B cell (primary cell): ENCODE results near the gene PLEKHG4B. TPM values are rescaled to one million over a fixed set of nuclear protein-coding genes. Genes with fewer than 3 reads are reported as not detected.

Experiments
- ATAC-seq: fragments of 200-7000 bp; cut with Tn5 transposase; one replicate; pipeline ENCODE4 v1.10.0; 2021; ENCODE audit warnings: low read depth, mild to moderate bottlenecking, moderate number of reproducible peaks, moderate library complexity
- CTCF ChIA-PET: fragments of 350-600 bp; sonication (Branson Sonifier 250); formaldehyde crosslinking; loops from one replicate; lab custom pipeline; 2021; ENCODE audit warnings: antibody characterized with exemption, inconsistent platforms; lab: Charles Lee
- POLR2A ChIA-PET: fragments of 350-600 bp; sonication (Branson Sonifier 250); formaldehyde crosslinking; loops from one replicate; lab custom pipeline; 2021; ENCODE audit warnings: antibody characterized with exemption; lab: Charles Lee
- DNase-seq: peaks from one replicate; pipeline ENCODE4 v3.0.0; 2013
- H2AFZ ChIP-seq: 2 replicates; pipeline ENCODE4 v1.6.1; 2012; ENCODE audit warnings: mild to moderate bottlenecking, low read depth, low read length; ENCODE audit not compliant: insufficient read depth, poor library complexity, severe bottlenecking
- H3K27ac ChIP-seq, 2 donors: 1 replicate in 1 of 2; 2 replicates in 1 of 2; pipeline ENCODE4 v1.5.1; 2012 to 2013; ENCODE audit warnings: low read length in 2 of 2, mild to moderate bottlenecking in 2 of 2, moderate library complexity in 1 of 2
- H3K27me3 ChIP-seq, 4 experiments: fragments of 200-600 bp in 1 of 4; sonication (generic) in 1 of 4; replicated peaks in 1 of 4; 1 replicate in 2 of 4; 2 replicates in 2 of 4; pipeline versions ENCODE4 v1.6.1 to v1.7.0; 2013 to 2016; ENCODE audit warnings: low read length in 3 of 4, mild to moderate bottlenecking in 2 of 4, mixed read lengths in 1 of 4, moderate library complexity in 1 of 4; ENCODE audit not compliant: insufficient read depth in 4 of 4, control insufficient read depth in 3 of 4; ENCODE audit errors: control extremely low read depth in 1 of 4
- H3K36me3 ChIP-seq, 2 experiments: replicated peaks in 1 of 2; 1 replicate in 1 of 2; 2 replicates in 1 of 2; pipeline versions ENCODE4 v1.6.1 to v1.7.1; 2013; ENCODE audit warnings: low read length in 1 of 2; ENCODE audit not compliant: insufficient read depth in 2 of 2, control insufficient read depth in 1 of 2; ENCODE audit errors: control extremely low read depth in 1 of 2, extremely low read depth in 1 of 2
- H3K4me1 ChIP-seq, 2 donors: fragments of 200-600 bp in 1 of 2; sonication (generic) in 1 of 2; 1 replicate in 1 of 2; 2 replicates in 1 of 2; pipeline versions ENCODE4 v1.5.1 to v1.6.1; 2013 to 2017; ENCODE audit warnings: low read length in 2 of 2; ENCODE audit not compliant: control insufficient read depth in 2 of 2, insufficient read depth in 2 of 2
- H3K4me2 ChIP-seq: replicated peaks from 2 replicates; pipeline ENCODE3; 2012; ENCODE audit warnings: mild to moderate bottlenecking, low read depth, low read length; ENCODE audit not compliant: poor library complexity, severe bottlenecking
- H3K4me3 ChIP-seq, 5 experiments: fragments of 200-600 bp in 1 of 5; sonication (generic) in 1 of 5; 1 replicate in 3 of 5; 2 replicates in 2 of 5; pipeline versions ENCODE4 v1.5.1 to v1.7.0; 2011 to 2016; ENCODE audit warnings: low read length in 4 of 5, mild to moderate bottlenecking in 4 of 5, low read depth in 2 of 5, control low read depth in 1 of 5, moderate library complexity in 1 of 5; ENCODE audit not compliant: insufficient read depth in 1 of 5; ENCODE audit errors: control extremely low read depth in 1 of 5, extremely low read depth in 1 of 5
- H3K79me2 ChIP-seq: fragments of 200-600 bp; sonication (generic); one replicate; pipeline ENCODE4 v1.6.0; 2016; ENCODE audit warnings: low read length; ENCODE audit not compliant: control insufficient read depth, insufficient read depth
- H3K9ac ChIP-seq: fragments of 200-600 bp; sonication (generic); 2 replicates; pipeline ENCODE4 v1.6.1; 2017; ENCODE audit warnings: mild to moderate bottlenecking, low read length, moderate library complexity
- H3K9me3 ChIP-seq, 3 donors: one replicate each; pipeline versions ENCODE4 v1.6.1 to v1.7.1; 2013; ENCODE audit warnings: low read length in 2 of 3; ENCODE audit not compliant: control insufficient read depth in 2 of 3, insufficient read depth in 1 of 3; ENCODE audit errors: control extremely low read depth in 1 of 3
- H4K20me1 ChIP-seq: 2 replicates; pipeline ENCODE4 v1.6.0; 2012; ENCODE audit warnings: mild to moderate bottlenecking, low read length; ENCODE audit not compliant: insufficient read depth, control insufficient read depth, poor library complexity, severe bottlenecking
- H3K27ac Mint-ChIP-seq: one replicate; pipeline ENCODE4 v1.8.0; 2021; ENCODE audit warnings: mixed read lengths
- H3K27me3 Mint-ChIP-seq: one replicate; pipeline ENCODE4 v1.8.0; 2021; ENCODE audit warnings: mixed read lengths
- H3K4me1 Mint-ChIP-seq: one replicate; pipeline ENCODE4 v1.8.0; 2021; ENCODE audit warnings: mixed read lengths
- H3K4me3 Mint-ChIP-seq: one replicate; pipeline ENCODE4 v1.8.0; 2021; ENCODE audit warnings: mixed read lengths
- H3K9me3 Mint-ChIP-seq: one replicate; pipeline ENCODE4 v1.8.0; 2022; ENCODE audit warnings: mixed read lengths; ENCODE audit not compliant: insufficient read depth
- EZH2 ChIP-seq: IDR thresholded peaks from 2 replicates; pipeline ENCODE4 v1.6.1; 2012; ENCODE audit warnings: borderline replicate concordance, low read depth, mild to moderate bottlenecking, moderate library complexity, low read length; ENCODE audit not compliant: insufficient read depth, poor library complexity, severe bottlenecking
- WGBS: methylation state at CpG from one replicate; pipeline ENCODE4 v1.1.5; 2013; ENCODE audit warnings: missing lambda C conversion rate; ENCODE audit not compliant: insufficient coverage; 5-methylcytosine and 5-hydroxymethylcytosine counted together
- intact Hi-C: fragments of 100-400 bp; cut with micrococcal nuclease; formaldehyde crosslinking; loops from one replicate; pipeline ENCODE4 v1.10.0; 2022
- polyA plus RNA-seq: library from polyadenylated mRNA; depleted of rRNA; stranded (reverse); fragments of >200 nt; gene quantifications from 2 replicates; pipeline ENCODE4 v1.2.3, GENCODE V29; 2012
- total RNA-seq, 2 donors: library from RNA; stranded (reverse); fragments of 120-200 nt in 1 of 2; gene quantifications; 1 replicate in 1 of 2; 2 replicates in 1 of 2; pipeline versions ENCODE4 v1.2.3 to v1.2.4, GENCODE V29; 2013 to 2022
- TF ChIP-seq, protein P1 (sequence below): fragments of 200-600 bp; IDR thresholded peaks from one replicate; pipeline ENCODE4 v1.8.0; 2022; ENCODE audit warnings: antibody characterized with exemption, mild to moderate bottlenecking

Gene PLEKHG4B
- total and polyA plus RNA-seq, 2 donors (not counting 1 experiment from before 2014, with no cell fraction given), result not detected

DNA sequence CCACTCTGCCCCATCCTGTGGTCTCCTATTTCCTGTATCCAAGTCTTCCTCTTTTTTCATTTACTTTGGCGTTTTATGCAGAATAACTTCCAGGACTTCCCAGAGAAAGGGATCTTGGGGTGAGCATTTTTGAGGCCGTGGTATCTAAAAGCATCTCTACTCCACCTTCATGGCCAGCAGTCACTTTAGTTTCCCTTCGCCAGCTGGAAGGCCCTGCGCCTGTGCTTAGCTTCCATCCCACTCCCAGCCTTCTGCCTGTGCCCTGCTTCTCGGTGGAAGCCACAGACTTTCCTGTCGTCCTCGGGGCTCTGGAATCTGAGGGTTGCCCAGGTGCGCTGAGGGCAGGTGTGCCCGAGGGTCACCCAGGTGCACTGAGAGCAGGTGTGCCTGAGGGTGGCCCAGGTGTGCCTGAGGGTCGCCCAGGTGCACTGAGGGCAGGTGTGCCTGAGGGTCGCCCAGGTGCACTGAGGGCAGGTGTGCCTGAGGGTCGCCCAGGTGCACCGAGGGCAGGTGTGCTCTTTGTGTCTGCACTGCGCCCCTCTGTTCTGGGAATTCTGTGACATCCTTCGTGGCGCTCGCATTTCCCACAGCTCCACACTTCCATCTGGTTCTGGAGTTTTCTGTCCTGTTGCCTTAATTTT lies 67.0 kb downstream of the PLEKHG4B start:
- ATAC-seq (no peak), DNase-seq (no peak)
- no peaks in the 10 kb centered on the region for H3K79me2 ChIP-seq
- H3K4me1 ChIP-seq, result no peaks in the 10 kb centered on the region
- TF ChIP-seq, protein P1, sequence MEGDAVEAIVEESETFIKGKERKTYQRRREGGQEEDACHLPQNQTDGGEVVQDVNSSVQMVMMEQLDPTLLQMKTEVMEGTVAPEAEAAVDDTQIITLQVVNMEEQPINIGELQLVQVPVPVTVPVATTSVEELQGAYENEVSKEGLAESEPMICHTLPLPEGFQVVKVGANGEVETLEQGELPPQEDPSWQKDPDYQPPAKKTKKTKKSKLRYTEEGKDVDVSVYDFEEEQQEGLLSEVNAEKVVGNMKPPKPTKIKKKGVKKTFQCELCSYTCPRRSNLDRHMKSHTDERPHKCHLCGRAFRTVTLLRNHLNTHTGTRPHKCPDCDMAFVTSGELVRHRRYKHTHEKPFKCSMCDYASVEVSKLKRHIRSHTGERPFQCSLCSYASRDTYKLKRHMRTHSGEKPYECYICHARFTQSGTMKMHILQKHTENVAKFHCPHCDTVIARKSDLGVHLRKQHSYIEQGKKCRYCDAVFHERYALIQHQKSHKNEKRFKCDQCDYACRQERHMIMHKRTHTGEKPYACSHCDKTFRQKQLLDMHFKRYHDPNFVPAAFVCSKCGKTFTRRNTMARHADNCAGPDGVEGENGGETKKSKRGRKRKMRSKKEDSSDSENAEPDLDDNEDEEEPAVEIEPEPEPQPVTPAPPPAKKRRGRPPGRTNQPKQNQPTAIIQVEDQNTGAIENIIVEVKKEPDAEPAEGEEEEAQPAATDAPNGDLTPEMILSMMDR, result no peak
- TF ChIP-seq EZH2, result no peak
- H3K9ac ChIP-seq, result no peak overlapping the region
- no peak overlapping the region for H3K4me3 ChIP-seq
- no peaks in the 10 kb centered on the region for H3K4me1 Mint-ChIP-seq
- H3K4me3 Mint-ChIP-seq, result no peak overlapping the region
- no peak overlapping the region for H2AFZ ChIP-seq
- H4K20me1 ChIP-seq, result no peaks in the 10 kb centered on the region
- CTCF ChIA-PET, result no interaction called here
- H3K9me3 ChIP-seq, result no peaks in the 10 kb centered on the region
- H3K36me3 ChIP-seq, result no peaks in the 10 kb centered on the region
- H3K27me3 Mint-ChIP-seq, result peaks cover 18% of the 10 kb centered on the region
- POLR2A ChIA-PET, result no interaction called here
- intact Hi-C loops, result no loop called here
- no peak overlapping the region for H3K27ac ChIP-seq
- 70% methylated on average over 13 of the region's 17 CpGs for WGBS
- H3K27ac Mint-ChIP-seq, result no peak overlapping the region
- H3K27me3 ChIP-seq, result no peaks in the 10 kb centered on the region
- no peak overlapping the region for H3K4me2 ChIP-seq
- no peaks in the 10 kb centered on the region for H3K9me3 Mint-ChIP-seq

GRCh38 chr5:159448-160172 lies 67.6 kb downstream of the PLEKHG4B start:
- H3K79me2 ChIP-seq, result no peaks in the 10 kb centered on the region
- H3K27ac ChIP-seq, result no peak overlapping the region
- H2AFZ ChIP-seq, result no peak overlapping the region
- H3K9me3 ChIP-seq, result peaks cover 0 to 2% (median 0%) of the 10 kb centered on the region in 3 donors
- H4K20me1 ChIP-seq, result no peaks in the 10 kb centered on the region
- H3K27ac Mint-ChIP-seq, result no peak overlapping the region
- no peak for DNase-seq
- intact Hi-C loops, result no loop called here
- no peaks in the 10 kb centered on the region for H3K27me3 ChIP-seq
- TF ChIP-seq, protein P1, result no peak
- no peak for TF ChIP-seq EZH2
- no peak for ATAC-seq
- no peak overlapping the region for H3K4me3 Mint-ChIP-seq
- no peaks in the 10 kb centered on the region for H3K4me1 Mint-ChIP-seq
- H3K4me2 ChIP-seq, result no peak overlapping the region
- H3K27me3 Mint-ChIP-seq, result peaks cover 18% of the 10 kb centered on the region
- ChIA-PET POLR2A (no interaction called here), CTCF (no interaction called here)
- no peaks in the 10 kb centered on the region for H3K9me3 Mint-ChIP-seq
- H3K9ac ChIP-seq, result no peak overlapping the region
- H3K36me3 ChIP-seq, result no peaks in the 10 kb centered on the region
- 46% methylated on average over 18 of the region's 19 CpGs for WGBS
- no peaks in the 10 kb centered on the region for H3K4me1 ChIP-seq
- H3K4me3 ChIP-seq, result no peak overlapping the region
